Vagina (tissue), 2 donors: Measurements from ENCODE around the gene SLAMF9.

Experiments
- POLR2A ChIP-seq, 2 donors: fragments of 450-650 bp; IDR thresholded peaks; one replicate each; pipeline ENCODE4 v1.6.1; 2017; ENCODE audit warnings: antibody characterized with exemption in 2 of 2, mild to moderate bottlenecking in 2 of 2, moderate library complexity in 2 of 2
- POLR2AphosphoS5 ChIP-seq, 2 donors: sonication (generic); formaldehyde crosslinking; IDR thresholded peaks; one replicate each; pipeline ENCODE4 v1.9.0; 2017; ENCODE audit warnings: antibody characterized with exemption in 2 of 2, mild to moderate bottlenecking in 2 of 2, low read depth in 1 of 2; ENCODE audit not compliant: insufficient read depth in 1 of 2
- TF ChIP-seq, protein P1 (sequence below), 3 experiments: fragments of 450-650 bp in 2 of 3; fragments of 200-600 bp in 1 of 3; sonication (generic) in 1 of 3; IDR thresholded peaks; one replicate each; pipeline ENCODE4 v1.5.1; 2017 to 2019; ENCODE audit warnings: antibody characterized with exemption in 3 of 3, mild to moderate bottlenecking in 2 of 3, moderate library complexity in 2 of 3

DNA sequence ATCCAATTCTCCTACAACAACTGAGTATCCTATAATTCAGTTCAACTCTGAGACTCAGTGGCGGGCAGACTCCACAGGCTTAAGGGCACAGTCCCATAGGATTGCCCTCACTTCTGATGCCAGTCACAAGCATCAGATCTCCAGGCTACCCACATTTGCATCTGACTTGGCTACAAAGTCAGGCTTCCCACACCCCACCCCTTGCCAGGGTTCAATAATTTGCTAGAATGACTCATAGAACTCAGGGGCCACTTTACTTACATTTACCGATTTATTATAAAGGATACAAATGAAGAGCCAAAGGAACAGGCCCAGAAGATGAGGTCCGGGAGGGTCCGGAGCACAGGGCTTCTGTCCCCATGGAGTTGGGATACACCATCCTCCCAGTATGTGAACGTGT, 36.0 kb upstream of the SLAMF9 start:
- TF ChIP-seq POLR2AphosphoS5 (IDR thresholded peaks at IDR 0.05; ENCODE audit: insufficient read depth in 1 of 2, low read depth in 1 of 2) (no peak), POLR2A (IDR thresholded peaks at IDR 0.05) (no peak)
- TF ChIP-seq, protein P1, sequence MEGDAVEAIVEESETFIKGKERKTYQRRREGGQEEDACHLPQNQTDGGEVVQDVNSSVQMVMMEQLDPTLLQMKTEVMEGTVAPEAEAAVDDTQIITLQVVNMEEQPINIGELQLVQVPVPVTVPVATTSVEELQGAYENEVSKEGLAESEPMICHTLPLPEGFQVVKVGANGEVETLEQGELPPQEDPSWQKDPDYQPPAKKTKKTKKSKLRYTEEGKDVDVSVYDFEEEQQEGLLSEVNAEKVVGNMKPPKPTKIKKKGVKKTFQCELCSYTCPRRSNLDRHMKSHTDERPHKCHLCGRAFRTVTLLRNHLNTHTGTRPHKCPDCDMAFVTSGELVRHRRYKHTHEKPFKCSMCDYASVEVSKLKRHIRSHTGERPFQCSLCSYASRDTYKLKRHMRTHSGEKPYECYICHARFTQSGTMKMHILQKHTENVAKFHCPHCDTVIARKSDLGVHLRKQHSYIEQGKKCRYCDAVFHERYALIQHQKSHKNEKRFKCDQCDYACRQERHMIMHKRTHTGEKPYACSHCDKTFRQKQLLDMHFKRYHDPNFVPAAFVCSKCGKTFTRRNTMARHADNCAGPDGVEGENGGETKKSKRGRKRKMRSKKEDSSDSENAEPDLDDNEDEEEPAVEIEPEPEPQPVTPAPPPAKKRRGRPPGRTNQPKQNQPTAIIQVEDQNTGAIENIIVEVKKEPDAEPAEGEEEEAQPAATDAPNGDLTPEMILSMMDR (IDR thresholded peaks at IDR 0.05): no peak
